ENCODE data around the gene PTPN18.
A peak's percentile ranks its signal among the peaks of the same experiment; 100 is the strongest.
"Not testable (repeated sequence)": the region's sequence is repeated elsewhere in the genome, so short reads cannot be mapped to it uniquely, and the experiment has no call there.

PTPN18 gene

DNA sequence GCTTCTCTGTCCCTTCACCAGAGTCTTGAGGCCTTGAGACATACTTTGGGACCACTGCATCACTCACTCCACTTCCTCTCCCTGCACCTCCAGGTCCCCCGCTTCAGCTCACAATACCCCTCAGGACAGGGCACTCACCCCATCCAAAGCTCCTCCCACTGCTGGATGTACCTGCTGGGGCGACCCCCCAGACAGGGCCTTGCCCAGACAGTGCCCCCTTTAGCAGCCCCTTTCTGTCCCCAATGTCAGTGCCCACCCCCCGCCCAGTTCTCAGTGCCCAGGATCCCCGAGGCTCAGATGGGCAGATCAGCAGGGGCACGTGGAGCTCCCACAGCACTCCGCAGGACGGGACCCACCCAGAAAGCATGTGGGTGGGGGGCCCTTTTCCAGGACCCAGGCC lies 37.0 kb upstream of the PTPN18 start:
- CTCF ChIA-PET = no interaction called here
- POLR2A ChIA-PET = no interaction called here
- no peak for DNase-seq (ENCODE audit: extremely low spot score)
- no peak for TF ChIP-seq LEF1 (IDR thresholded peaks at IDR 0.05; ENCODE audit: borderline replicate concordance)
- TF ChIP-seq FOXM1 (IDR thresholded peaks at IDR 0.05; ENCODE audit: borderline replicate concordance) = no peak

GRCh38 chr2:130319536-130319935 lies 36.3 kb upstream of the PTPN18 start:
- no peak for DNase-seq (ENCODE audit: extremely low spot score)
- ChIA-PET CTCF (no interaction called here), POLR2A (no interaction called here)
- TF ChIP-seq FOXK2 (IDR thresholded peaks at IDR 0.05) = no peak
- TF ChIP-seq L3MBTL2 (conservative IDR thresholded peaks at IDR 0.05) = no peak
- TF ChIP-seq ELF4 (IDR thresholded peaks at IDR 0.05) = no peak
- TF ChIP-seq TARDBP (IDR thresholded peaks at IDR 0.05) = no peak
- no peak for TF ChIP-seq FOXA1 (IDR thresholded peaks at IDR 0.05)
- no peak for TF ChIP-seq HDGF (IDR thresholded peaks at IDR 0.05; ENCODE audit: borderline replicate concordance)
- no peak for TF ChIP-seq FOXM1 (IDR thresholded peaks at IDR 0.05; ENCODE audit: borderline replicate concordance)
- TF ChIP-seq ARNT (IDR thresholded peaks at IDR 0.05) = no peak
- TF ChIP-seq LEF1 (IDR thresholded peaks at IDR 0.05; ENCODE audit: borderline replicate concordance) = no peak
- TF ChIP-seq, protein P1, sequence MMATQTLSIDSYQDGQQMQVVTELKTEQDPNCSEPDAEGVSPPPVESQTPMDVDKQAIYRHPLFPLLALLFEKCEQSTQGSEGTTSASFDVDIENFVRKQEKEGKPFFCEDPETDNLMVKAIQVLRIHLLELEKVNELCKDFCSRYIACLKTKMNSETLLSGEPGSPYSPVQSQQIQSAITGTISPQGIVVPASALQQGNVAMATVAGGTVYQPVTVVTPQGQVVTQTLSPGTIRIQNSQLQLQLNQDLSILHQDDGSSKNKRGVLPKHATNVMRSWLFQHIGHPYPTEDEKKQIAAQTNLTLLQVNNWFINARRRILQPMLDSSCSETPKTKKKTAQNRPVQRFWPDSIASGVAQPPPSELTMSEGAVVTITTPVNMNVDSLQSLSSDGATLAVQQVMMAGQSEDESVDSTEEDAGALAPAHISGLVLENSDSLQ (IDR thresholded peaks at IDR 0.05) = no peak
- TF ChIP-seq SP1 (IDR thresholded peaks at IDR 0.05) = no peak
- no peak for TF ChIP-seq SUZ12 (IDR thresholded peaks at IDR 0.05)

DNA sequence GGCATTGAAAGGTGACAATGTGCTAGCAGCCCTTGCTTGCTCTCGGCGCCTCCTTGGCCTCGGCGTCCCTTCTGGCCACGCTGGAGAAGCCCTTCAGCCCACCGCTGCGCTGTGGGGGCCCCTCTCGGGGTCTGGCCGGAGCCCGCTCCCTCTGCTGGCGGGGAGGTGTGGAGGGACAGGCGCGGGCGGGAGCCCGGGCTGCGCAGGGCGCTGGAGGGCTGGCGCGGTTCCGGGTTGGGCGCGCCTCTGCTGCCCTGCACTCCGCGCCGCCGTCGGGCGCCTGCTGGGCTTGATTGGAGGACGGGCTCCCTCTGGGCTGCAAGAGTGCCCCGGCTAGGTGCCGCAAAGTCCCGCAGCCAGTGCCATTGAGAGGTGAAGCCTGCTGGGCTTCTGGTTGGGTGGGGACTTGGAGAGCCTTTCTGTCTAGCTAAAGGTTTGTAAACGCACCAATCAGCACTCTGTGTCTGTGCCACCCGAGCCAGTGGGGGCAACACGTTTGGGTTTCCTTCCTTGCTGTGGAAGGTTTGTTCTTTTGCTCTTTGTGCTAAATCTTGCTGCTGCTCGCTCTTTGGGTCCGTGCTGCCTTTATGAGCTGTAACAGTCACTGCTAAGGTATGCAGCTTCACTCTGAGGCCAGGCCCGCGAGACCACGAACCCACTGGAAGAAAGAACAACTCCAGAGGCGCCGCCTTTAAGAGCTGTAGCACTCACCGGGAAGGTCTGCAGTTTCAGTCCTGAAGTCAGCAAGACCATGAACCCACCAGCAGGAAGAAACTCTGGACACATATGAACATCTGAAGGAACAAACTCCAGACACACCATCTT lies 27.9 kb upstream of the PTPN18 start:
- POLR2A ChIA-PET = no interaction called here
- CTCF ChIA-PET = no interaction called here
- DNase-seq (ENCODE audit: extremely low spot score) = no peak
- TF ChIP-seq L3MBTL2 (conservative IDR thresholded peaks at IDR 0.05) (no peak), BHLHE40 (IDR thresholded peaks at IDR 0.05; ENCODE audit: borderline replicate concordance) (no peak), ELF4 (IDR thresholded peaks at IDR 0.05) (no peak), FOXA1 (IDR thresholded peaks at IDR 0.05) (no peak), TARDBP (IDR thresholded peaks at IDR 0.05) (no peak), HDGF (IDR thresholded peaks at IDR 0.05; ENCODE audit: borderline replicate concordance) (no peak), FOXM1 (IDR thresholded peaks at IDR 0.05; ENCODE audit: borderline replicate concordance) (no peak), ZNF384 (IDR thresholded peaks at IDR 0.05) (no peak), LEF1 (IDR thresholded peaks at IDR 0.05; ENCODE audit: borderline replicate concordance) (no peak), CTBP1 (IDR thresholded peaks at IDR 0.05; ENCODE audit: borderline replicate concordance) (no peak), FOXK2 (IDR thresholded peaks at IDR 0.05) (no peak), NFRKB (IDR thresholded peaks at IDR 0.05) (no peak), SUZ12 (IDR thresholded peaks at IDR 0.05) (no peak)

- TF ChIP-seq CTBP1 (IDR thresholded peaks at IDR 0.05; ENCODE audit: borderline replicate concordance) = no peak
- no peak for TF ChIP-seq FOXM1 (IDR thresholded peaks at IDR 0.05; ENCODE audit: borderline replicate concordance)
- TF ChIP-seq BHLHE40 (IDR thresholded peaks at IDR 0.05; ENCODE audit: borderline replicate concordance) = no peak
- TF ChIP-seq ELF4 (IDR thresholded peaks at IDR 0.05) = no peak
- TF ChIP-seq ARNT (IDR thresholded peaks at IDR 0.05) = no peak
- no peak for TF ChIP-seq SP1 (IDR thresholded peaks at IDR 0.05)
- TF ChIP-seq HDGF (IDR thresholded peaks at IDR 0.05; ENCODE audit: borderline replicate concordance) = no peak
- no peak for TF ChIP-seq ZNF384 (IDR thresholded peaks at IDR 0.05)
- TF ChIP-seq NFRKB (IDR thresholded peaks at IDR 0.05) = no peak
- TF ChIP-seq FOXK2 (IDR thresholded peaks at IDR 0.05) = no peak
- TF ChIP-seq L3MBTL2 (conservative IDR thresholded peaks at IDR 0.05) = no peak
- TF ChIP-seq, protein P1 (IDR thresholded peaks at IDR 0.05) = no peak
- TF ChIP-seq FOXA1 (IDR thresholded peaks at IDR 0.05) = no peak
- TF ChIP-seq SUZ12 (IDR thresholded peaks at IDR 0.05) = no peak
- TF ChIP-seq TARDBP (IDR thresholded peaks at IDR 0.05) = no peak
- ChIA-PET POLR2A (no interaction called here), CTCF (no interaction called here)
- no peak for DNase-seq (ENCODE audit: extremely low spot score)
Observed at GRCh38 chr2:130328710-130329109, 27.1 kb upstream of the PTPN18 start.

DNA sequence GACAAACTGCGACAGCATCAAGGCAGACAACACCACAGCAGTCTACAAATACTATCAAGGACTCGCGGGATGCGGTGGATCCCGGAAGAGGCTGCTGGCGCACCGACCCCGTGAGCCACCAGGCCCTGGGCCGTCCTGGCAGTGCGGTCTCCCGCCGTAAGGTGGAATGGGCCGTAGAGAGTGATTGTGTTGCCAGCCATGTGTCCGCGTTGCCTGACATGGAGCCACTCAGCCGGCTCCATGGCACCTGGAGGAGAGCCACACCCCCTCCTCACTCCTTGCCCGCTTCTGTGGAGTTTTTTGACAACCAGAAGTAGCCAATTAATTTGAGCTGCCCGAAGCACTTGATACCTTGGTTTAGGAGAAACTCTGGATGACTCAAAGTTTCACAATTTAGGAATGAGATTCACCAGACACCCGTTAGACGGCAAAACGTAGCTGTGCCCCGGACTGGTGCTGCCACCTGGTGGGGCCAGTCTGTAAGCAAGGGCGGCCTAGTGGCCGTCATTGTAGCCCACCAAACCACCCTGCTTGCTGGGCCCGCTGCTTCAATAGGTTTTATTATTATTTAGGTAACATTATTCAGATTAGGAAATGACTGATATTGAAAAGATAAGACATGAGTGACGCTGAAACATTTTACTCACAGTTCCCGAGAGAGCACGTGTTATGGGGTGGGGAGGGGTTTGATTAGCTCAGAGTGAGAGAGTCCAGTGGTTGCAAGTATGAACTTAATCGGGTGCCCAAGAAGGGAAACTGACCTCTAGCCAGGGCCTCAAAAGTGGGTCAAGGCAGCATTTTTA lies 23.4 kb upstream of the PTPN18 start:
- TF ChIP-seq NFRKB (IDR thresholded peaks at IDR 0.05) = no peak
- TF ChIP-seq ZNF384 (IDR thresholded peaks at IDR 0.05) = no peak
- TF ChIP-seq TARDBP (IDR thresholded peaks at IDR 0.05) = no peak
- no peak for TF ChIP-seq SP1 (IDR thresholded peaks at IDR 0.05)
- no peak for TF ChIP-seq HDGF (IDR thresholded peaks at IDR 0.05; ENCODE audit: borderline replicate concordance)
- TF ChIP-seq, protein P1 (IDR thresholded peaks at IDR 0.05) = no peak
- no peak for TF ChIP-seq FOXK2 (IDR thresholded peaks at IDR 0.05)
- no peak for TF ChIP-seq FOXA1 (IDR thresholded peaks at IDR 0.05)
- POLR2A ChIA-PET = interaction anchor here (0.6 to 1.0 kb wide), 2 partner anchors 10 to 151 kb away, joined by 3 to 5 read pairs; partner anchors contain the start of genes IMP4 and SMPD4
- DNase-seq (ENCODE audit: extremely low spot score) = peak; percentile 78
- CTCF ChIA-PET = interaction anchor here (0.5 to 1.9 kb wide), 6 partner anchors 9 to 382 kb away, joined by 3 to 12 read pairs (median 4); partner anchors contain the start of genes IMP4, MZT2B and SMPD4

GRCh38 chr2:130333253-130333652 lies 22.6 kb upstream of the PTPN18 start:
- not testable (repeated sequence) for DNase-seq (ENCODE audit: extremely low spot score)
- ChIA-PET POLR2A (interaction anchor here (0.6 kb wide), 1 partner anchor 152 kb away, joined by 3 read pairs; the partner anchor contains the start of gene SMPD4), CTCF (interaction anchor here (1.3 to 1.9 kb wide), 4 partner anchors 9 to 151 kb away, joined by 3 to 12 read pairs (median 4); partner anchors contain the start of genes IMP4, MZT2B and SMPD4)

Data from HEK293T (cell line).